HG03095 (cell line): Measurements from ENCODE around the gene AKT1.

Source experiments
- ATAC-seq: cut with Tn5 transposase; IDR thresholded peaks from one replicate; pipeline ENCODE4 v1.9.1; 2021; ENCODE audit warnings: moderate library complexity; ENCODE audit not compliant: unreplicated experiment

AKT1 gene

DNA sequence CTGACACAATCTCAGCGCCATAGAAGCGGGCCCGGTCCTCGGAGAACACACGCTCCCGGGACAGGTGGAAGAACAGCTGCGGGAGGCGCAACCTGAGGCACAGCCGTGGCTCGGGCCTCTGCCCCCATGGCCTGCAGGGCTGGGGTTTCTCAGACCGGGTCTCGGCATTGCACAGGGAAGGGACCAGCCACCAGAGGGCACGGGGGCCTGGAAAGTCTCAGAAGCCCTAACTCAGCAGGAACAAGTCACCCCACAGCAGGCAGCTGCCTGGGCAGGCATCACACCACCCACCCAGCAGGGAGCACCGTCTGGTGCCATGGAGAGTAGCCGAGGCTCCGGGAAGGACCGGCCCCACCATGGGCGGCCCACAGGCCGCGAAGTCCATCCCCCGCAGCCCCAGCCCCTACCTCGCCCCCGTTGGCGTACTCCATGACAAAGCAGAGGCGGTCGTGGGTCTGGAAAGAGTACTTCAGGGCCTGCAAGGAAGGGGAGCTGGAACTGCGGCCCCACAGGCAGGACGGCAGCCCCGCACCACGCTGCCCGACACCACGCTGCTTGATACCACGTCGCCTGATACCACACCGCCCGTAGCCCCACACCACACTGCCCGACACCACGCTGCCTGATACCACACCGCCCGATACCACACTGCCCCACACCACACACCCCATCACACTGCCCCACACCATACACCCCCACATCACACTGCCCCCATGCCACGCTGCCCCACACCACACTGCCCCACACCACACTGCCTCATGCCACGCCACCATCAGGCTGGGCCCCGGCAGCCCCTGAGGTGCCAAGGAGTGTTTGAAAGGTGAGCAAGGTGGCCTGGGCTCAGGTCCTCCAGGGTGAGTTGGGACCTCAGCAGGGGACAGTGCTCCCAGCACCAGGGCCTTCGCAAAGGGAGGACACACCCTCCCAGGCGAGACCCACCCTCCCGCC is 21.8 kb downstream of the AKT1 start:
- ATAC-seq: no peak

DNA sequence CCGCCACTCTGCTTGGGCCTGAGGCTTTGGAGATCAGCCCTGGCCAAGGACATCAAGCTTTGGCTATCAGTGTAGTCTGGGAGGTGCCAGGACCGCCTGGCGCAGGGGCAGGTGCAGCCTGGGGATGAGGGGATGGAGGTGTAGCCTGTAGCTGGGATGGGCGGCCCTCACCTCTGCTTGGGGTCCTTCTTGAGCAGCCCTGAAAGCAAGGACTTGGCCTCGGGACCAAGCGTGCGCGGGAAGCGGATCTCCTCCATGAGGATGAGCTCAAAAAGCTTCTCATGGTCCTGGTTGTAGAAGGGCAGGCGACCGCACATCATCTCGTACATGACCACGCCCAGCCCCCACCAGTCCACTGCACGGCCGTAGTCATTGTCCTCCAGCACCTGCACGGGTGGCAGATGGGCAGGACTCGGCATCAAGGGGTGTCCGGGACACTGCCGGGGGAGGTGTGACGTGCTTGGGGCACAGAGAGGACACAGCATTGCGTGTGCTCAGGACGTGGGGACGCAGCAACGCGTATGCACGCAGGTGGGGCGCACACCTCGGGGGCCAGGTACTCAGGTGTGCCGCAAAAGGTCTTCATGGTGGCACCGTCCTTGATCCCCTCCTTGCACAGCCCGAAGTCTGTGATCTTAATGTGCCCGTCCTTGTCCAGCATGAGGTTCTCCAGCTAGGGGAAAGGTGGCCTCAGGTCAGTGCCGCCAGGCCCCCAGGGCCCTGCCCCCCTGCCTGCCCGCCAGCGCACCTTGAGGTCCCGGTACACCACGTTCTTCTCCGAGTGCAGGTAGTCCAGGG is 22.6 kb downstream of the AKT1 start:
- ATAC-seq: no peak

DNA sequence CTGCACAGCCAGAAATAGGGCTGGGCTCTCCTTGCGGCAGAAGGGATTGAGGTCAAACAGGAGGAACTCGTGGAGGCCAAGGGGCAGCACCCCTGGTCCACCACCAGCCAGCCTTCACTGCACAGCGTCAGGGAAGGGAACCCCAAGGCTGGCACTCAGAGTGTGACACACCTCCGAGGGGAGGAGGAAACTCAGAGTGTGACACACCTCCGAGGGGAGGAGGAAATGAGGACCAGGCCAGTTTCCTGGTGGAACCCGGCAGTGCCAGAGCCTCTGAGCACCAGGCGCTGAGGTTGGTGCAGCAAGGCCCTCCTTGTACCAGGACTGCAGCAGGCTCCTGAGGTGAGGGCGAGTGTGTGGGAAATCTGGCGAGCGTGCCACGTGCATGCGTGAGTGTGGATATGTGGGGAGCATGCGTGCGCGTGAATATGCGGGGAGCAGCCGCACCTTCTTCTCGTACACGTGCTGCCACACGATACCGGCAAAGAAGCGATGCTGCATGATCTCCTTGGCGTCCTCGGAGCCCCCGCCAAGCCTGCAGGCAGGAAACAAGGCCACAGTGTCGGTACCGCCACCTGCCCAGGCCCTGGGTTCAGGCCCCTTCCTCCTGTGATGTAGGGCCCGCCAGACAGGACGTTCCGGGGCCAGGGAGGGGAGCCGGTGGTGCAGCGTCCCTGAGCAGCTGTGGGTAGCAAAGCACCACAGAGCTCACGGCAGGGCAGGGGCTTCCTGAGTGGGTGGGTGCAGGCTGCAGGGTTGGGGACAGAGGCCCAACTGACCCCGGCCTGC is 23.4 kb downstream of the AKT1 start:
- ATAC-seq: no peak

DNA sequence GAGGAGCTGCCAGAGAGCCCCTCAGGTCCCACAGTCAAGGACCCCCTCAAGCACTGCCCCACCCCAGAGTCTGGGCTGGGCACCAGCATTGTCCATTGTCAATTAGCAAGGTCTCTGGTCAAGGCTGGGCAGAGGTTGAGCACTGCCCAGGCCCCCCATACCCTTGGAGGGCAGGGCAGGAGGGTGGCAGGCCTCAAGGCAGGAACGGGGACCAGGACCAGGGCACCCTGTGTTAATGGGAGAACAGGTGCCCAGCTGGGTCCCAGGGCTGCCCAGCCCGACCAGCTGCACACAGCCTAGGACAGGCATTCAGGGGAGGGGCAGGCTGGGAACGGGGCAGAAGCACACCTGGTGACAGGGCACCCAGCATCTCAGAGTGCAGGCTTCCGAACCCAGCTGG is 24.2 kb downstream of the AKT1 start:
- no peak for ATAC-seq

DNA sequence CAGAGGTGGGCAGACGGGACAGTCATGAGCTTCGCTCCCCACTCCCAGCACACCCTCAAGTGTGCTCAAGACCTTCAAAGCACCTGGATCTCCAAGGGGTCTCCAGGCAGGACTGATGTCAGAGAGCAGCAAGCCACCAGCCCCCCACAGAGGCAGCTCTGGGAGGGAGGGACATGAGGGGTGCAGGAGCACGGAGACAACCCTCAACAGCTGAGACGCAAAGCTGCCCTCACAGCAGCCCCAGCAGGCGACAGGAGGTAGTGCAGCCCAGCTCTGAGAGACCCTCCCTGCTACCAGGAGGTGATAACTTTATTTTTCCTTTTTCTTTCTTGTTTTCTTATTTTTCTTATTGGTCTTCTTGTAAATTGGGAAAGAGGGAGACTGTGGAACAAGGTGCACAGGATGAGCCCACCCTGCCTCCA is 24.7 kb downstream of the AKT1 start:
- ATAC-seq: no peak

DNA sequence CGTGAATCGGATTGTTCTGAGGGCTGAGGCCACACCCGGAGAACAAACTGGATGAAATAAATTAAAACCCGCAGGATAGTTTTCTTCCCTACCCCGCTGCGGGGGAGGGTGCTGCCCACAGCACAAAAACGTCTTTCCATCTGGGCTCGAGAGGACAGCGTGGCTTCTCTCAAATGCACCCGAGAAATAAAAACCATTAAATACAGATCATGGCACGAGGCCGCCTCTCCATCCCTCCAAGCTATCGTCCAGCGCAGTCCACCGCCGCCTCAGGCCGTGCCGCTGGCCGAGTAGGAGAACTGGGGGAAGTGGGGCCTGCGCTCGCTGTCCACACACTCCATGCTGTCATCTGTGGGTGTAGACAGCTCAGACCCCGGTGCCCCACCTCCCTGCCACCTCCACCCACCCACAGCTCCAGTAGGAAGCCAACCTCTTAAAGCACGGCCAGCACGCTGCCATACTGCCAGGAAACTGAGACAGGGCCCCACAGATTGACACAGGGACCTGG is 25.4 kb downstream of the AKT1 start:
- ATAC-seq: no peak

DNA sequence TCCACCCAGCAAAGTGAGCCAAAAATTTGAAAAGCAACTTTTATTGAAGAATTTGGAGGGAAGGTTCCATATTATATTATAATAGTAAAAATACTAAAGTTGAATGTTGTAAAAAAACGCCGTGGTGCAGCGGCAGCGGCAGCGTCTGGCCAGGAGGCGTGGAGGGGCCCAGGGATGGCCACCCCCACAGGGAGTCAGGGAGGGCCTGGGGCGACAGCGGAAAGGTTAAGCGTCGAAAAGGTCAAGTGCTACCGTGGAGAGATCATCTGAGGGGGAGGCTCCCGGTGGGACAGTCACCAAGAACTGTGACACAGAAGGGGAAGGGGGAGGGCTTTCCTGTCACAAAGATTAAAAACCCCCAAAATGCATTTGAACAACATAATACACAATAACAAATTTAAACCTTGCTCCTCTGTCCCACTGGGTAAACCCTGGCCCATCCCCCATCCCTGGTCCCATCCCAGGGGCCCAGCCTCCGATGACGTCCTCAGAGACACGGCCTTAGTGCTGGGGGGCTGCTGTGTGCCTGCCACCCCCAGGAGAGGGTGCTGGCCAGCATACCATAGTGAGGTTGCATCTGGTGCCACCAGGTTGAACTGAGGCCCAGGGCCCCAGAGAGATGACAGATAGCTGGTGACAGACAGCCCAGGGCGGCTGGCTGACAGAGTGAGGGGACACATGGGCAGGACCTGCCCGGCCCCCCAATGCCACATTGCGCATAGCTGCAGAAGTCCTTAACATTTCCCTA is 26.1 kb downstream of the AKT1 start:
- no peak for ATAC-seq

DNA sequence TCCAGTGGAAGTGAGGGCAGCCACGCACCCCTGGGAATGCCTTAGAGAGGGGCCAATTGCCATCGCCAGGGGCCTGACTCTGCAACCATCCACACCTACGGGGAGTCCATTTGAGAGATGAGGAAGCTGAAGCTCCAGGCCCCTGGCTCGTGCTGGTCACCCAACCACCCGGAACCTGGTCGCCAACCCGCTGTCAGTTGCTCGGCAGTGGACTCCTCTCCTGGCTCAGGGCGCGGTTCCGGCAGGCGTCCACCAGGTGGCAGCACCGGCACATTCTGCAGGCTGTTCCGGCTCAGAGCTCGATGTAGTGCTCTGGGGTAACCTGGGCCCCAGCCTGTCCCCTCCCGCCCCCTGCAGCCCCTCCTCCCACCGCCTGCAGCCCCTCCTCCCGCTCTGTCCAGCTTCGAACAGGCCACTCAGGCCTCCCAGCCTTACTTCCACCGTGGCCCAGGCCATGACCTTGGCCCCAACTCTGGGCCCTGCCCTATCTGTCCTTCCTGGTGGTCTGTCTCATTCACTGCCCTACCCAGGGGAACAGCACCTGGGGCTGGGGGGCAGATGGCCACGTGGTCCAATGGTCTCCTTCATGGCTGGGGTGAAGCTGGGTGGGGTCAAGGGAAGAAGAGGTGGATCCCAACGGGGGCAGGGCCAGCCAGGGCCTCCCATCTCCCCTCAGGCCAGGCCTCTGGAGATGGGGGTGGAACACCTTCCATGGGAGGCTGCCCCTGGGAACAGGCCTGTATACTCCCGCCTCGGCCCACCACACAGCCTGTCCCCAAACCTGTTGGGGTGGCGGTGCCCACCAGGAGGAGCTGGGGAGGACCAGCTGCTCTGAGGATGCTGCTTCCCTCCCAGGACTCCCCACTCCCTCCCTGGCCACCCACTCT is 26.9 kb downstream of the AKT1 start:
- ATAC-seq: peak; percentile 66

DNA sequence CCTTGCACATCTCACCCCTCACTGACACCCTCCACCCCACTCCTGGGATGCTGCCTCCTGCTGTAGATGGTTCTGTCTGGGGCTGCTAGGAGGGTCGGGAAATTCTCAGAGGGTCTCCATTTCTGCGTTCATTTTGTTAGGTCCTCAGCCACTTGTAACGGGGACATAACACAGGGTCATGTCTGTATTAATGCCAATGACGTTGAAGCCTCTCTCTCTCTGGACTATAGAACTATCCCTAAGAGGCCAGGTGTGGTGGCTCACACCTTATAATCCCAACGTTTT is 28.0 kb downstream of the AKT1 start:
- ATAC-seq: no peak

DNA sequence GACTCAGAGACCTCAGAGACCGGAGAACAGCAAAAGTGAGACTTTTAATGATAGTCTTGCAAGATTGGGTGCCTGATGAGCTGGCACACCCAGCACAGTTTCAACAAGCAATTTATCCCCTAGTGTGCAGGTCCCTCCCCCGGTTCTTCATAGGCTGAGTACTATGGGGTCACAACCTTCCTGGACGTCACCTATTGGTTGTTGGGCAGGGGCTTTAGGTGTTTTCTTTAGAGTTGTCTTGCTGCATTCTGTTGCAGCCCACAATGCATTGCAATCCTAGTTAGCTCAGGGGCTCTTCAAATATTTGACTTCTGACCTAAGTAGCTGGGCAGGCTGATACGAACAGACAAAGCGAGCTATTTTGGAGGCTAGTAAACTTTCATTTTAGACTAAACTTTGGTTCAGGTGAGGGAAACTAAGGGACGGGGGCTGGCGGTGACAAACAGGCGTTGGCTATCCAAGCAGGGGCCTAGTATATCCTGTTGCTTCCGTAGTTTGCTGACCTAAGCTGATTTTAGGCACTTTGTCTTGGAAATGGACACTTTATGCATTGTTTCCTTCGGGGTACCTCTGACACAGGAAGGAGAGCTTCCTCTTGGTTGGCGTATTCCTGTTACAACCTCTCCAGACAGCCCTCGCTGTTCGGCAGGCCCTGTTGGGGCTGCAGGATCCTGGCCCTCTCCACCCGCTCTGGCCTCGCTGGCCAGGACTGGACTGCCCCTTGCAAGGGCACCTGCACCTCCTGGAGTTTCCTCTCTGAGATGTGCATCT is 28.5 kb downstream of the AKT1 start:
- ATAC-seq: no peak

DNA sequence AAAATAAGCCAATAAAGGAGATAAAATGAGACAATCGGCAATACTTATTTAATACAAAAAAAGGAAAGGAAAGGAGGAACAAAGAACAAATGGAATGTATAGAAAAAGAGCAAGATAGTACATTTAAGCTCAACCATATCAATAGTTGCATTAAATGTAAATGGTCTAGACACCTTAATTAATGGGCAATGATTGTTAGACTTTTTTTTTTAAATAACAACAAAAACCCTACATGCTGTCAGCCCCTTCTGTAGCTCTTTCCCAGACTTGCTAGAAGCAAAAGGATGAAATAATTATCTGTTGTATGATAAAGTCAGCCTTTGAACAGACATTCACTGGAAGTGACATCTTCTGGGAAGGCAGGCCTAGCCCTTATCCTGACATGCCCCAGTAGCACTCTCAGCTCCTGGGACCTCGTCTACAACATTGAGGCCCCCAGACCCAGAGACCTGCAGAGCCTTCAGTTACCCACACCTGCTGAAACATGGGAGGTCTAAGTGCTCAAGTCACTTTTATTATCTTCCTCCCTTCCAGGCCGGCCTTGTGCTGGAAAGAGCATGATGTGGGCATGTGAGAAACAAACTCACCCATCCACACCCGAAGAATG is 29.2 kb downstream of the AKT1 start:
- ATAC-seq: no peak

DNA sequence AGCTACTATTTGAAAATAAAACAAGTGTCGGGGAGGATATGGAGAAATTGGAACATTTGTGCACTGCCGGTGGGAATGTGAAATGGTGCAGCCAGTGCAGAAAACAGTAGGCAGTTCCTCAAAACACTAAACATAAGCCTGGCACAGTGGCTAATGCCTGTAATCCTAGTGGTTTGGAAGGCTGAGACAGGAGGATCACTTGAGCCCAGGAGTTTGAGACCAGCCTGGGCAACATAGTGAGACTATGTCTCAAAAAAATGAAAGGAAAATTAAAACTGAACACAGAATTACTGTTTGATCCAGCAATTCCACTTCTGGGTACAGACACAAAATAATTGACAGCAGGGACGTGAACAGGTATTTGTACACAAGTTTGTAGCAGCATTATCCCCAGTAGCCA is 30.0 kb downstream of the AKT1 start:
- no peak for ATAC-seq

DNA sequence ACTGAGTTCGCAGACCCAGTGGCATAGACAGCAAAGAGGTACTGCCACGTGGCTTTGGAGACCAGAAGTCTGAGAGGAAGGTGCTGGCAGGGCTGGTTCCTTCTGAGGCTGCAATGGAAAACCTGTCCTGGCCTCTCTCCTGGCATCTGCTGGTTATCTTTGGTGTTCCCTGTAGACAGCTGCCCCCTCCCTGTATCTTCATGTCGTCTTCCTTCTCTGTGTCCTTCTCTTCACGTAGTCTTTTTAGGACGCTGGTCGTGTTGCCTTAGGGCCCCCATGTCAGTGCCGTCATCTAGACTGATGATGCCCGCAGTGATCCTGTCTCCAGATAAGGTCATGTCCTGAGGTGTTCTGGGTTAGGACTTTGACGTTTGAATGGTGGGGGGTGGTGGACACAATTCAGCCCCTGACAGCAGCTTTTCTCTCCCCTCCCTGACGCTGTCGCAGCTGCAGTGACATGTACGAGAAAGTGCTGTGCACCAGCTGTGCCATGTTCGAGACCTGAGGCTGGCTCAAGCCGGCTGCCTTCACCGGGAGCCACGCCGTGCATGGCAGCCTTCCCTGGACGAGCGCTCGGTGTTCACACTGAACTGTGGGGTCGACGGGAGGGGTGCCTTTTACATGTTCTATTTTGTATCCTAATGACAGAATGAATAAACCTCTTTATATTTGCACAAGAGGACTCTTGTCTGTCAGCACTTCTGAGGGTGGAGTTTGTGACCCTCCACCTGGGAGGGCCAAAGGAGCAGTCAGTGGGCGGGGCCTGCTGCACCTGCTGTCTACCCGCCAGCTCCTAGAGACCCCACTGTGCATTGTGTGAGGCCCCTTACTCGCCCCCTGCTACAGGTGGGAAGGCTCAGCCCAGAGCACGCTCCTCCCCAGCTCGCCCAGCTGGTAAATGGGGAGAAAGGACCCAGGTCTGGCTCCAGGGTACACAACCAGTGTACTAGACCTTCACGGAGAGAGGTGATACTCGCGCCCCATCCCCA is 36.3 kb downstream of the AKT1 start:
- no peak for ATAC-seq

DNA sequence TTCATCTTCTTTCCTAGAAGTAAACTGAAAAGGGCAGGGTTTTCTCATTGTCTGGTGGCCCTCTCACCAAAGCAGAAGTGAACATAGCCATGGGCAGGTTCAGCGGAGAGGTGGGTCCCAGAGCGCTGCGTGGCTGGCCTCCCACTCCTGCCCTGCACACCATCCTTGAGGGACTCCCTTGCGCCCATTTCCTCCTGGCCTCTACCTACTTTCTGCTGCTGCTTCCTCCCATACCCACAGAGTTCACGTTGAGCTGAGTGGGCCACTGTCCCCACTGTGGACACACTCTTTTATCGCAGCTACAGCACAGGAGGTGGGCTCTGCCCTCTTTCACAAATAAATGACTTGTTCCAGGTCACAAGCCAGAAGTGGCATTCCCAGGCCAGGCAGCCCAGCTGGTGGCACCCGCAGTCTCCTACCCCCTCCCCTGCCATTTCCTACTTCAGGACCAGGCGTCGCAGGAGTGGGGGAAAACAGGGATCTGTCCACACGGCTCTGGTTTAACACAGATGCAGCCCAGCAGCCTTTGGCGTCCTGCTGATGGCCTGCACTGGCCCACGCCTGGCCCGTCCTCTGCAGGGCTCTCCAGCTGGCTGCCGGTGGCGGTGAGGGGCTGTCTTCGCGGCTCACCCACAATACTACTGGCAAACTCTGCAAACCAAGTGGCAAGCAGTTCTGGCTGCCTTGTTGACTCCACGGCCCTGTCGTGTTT is 37.7 kb downstream of the AKT1 start:
- ATAC-seq: no peak

DNA sequence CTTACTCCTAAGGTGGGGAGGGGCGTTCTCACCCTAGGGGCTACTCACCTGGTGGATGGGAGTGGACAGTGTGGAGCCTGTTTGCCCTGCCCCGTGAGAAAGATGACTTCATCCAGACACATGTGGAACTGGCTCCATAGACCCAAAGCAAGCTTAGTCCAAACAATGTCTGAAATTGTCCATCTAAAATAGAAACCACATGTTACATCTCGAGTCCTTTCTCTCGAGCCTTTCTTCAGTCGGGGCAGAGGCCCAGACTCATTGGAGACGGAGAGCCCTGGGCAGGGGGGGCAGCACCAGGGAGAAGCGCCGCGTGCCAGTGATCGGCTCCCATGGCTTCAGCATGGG is 38.3 kb downstream of the AKT1 start:
- no peak for ATAC-seq

DNA sequence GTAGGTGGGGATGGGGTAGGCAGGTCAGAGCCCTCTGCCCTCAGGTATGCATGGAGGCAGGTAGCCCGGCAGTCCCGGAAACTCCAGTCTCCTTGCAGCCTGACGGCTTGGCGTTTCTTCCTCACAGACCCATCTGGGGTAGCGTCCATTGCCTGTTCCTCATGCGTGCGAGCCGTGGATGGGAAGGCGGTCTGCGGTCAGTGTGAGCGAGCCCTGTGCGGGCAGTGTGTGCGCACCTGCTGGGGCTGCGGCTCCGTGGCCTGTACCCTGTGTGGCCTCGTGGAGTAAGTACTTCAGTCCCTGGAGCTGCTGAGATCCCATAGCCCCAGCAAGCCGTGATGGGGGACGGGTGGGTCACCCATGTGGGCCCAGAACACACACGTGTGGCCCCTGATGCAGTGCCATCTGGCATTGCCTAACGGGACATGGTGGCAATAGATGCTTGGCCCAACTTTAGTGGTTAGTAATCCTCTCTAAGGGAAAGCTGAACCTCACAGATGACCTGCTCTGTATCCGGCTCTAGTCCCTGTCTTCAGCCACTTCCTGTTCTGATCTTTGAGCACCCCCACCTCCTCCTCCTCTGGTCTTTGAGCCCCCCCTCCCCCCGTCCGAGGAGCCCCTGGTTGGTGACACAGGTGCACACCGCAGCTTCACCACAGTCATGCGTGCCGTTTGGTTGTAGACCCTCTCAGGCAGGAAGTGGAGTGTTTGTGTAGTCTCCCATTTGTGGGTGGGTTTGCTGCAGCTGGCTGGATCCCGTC is 38.9 kb downstream of the AKT1 start:
- ATAC-seq: no peak
